GM19193 (cell line): ENCODE data around the gene TAP1.

Experiments
- POLR2A ChIP-seq: IDR thresholded peaks from 4 replicates; pipeline ENCODE4 v1.6.1; 2011; ENCODE audit not compliant: insufficient read depth, insufficient read length; ENCODE audit errors: extremely low read depth

TAP1 gene

GRCh38 chr6:32803416-32803815, 50.1 kb downstream of the TAP1 start:
- no peak for TF ChIP-seq POLR2A

- TF ChIP-seq POLR2A = no peak
These were observed 53.8 kb downstream of the TAP1 start for GRCh38 chr6:32799740-32800139.

- TF ChIP-seq POLR2A = no peak
These were observed 54.3 kb downstream of the TAP1 start for GRCh38 chr6:32799168-32799567.

GRCh38 chr6:32796848-32797776, 56.4 kb downstream of the TAP1 start:
- no peak for TF ChIP-seq POLR2A
